ENCODE results near the gene TMEM174.

The TMEM174 gene

GRCh38 chr5:73158313-73158712 lies 14.7 kb upstream of the TMEM174 start:
- TF ChIP-seq, protein P1, sequence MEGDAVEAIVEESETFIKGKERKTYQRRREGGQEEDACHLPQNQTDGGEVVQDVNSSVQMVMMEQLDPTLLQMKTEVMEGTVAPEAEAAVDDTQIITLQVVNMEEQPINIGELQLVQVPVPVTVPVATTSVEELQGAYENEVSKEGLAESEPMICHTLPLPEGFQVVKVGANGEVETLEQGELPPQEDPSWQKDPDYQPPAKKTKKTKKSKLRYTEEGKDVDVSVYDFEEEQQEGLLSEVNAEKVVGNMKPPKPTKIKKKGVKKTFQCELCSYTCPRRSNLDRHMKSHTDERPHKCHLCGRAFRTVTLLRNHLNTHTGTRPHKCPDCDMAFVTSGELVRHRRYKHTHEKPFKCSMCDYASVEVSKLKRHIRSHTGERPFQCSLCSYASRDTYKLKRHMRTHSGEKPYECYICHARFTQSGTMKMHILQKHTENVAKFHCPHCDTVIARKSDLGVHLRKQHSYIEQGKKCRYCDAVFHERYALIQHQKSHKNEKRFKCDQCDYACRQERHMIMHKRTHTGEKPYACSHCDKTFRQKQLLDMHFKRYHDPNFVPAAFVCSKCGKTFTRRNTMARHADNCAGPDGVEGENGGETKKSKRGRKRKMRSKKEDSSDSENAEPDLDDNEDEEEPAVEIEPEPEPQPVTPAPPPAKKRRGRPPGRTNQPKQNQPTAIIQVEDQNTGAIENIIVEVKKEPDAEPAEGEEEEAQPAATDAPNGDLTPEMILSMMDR (IDR thresholded peaks at IDR 0.05; ENCODE audit: insufficient read depth, low read depth, low read length, missing control alignments), result no peak
- DNase-seq (ENCODE audit: low read depth), result peak; percentile 56
- no peak overlapping the region for H3K4me3 ChIP-seq (ENCODE audit: low read length)

DNA sequence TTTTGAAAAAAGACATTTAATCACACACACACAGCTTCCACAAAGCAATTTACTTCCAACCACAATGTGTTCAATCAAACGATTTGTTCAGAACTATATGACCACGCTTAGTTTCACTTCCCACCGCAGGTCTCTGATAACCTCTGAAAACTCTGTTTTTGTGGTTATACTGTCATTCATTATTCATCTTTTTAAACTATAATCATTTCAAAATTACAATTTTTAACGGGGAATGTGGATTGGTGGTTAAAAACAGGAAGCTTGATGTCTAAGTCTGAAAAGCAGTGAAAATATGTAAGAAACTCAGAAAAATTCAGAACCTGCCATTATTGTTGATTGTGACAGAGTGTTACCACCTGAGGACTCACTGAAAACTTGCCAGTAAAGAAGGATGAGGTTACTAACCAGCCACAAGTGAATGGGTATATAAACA lies 12.7 kb upstream of the TMEM174 start:
- no peak for DNase-seq (ENCODE audit: low read depth)
- H3K4me3 ChIP-seq (ENCODE audit: low read length), result no peak overlapping the region
- TF ChIP-seq, protein P1 (IDR thresholded peaks at IDR 0.05; ENCODE audit: insufficient read depth, low read depth, low read length, missing control alignments), result no peak

DNA sequence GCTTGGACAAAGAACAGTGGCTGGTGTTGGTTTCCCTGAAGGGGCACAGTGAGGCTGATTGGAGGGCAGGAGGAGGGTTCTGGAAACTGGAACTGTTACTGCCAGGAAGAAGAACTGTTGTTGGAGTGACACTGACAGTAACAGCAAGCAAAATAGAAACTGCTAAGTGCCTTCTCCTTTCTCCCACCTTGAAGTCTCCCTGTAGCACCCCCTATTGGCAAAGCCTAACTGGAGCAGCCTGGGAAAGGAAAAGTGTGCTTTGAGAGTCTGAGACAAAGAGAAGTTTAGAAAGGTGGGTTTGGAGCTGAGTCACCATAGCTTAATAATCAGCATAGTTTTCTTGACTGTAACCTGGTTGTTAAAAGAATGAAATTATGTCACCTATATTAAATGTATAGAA lies 2.5 kb upstream of the TMEM174 start:
- DNase-seq (ENCODE audit: low read depth), result peak; percentile 43
- H3K4me3 ChIP-seq (ENCODE audit: low read length), result no peak overlapping the region
- TF ChIP-seq, protein P1 (IDR thresholded peaks at IDR 0.05; ENCODE audit: insufficient read depth, low read depth, low read length, missing control alignments), result peak; percentile 57

DNA sequence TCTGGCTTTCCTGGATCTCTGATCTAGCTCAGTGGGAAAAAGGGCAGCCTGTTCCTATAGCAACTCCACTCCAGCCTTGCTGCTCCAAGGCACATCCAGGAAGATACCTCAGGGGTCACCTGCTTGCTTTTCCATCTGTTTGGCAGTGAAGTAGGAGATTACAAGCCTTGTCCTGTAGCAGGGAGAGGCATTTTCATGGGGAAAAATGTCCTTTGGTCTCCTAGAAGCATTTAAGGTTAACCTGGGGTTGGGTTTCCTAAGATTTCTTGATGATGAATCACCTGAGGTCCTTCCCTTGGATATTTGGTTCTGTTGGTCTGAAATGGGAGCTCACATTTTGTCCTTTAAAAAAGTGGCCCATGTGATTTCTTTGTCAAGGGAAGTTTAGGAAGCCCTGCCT lies 1.5 kb upstream of the TMEM174 start:
- TF ChIP-seq, protein P1 (IDR thresholded peaks at IDR 0.05; ENCODE audit: insufficient read depth, low read depth, low read length, missing control alignments), result no peak
- H3K4me3 ChIP-seq (ENCODE audit: low read length), result no peak overlapping the region
- DNase-seq (ENCODE audit: low read depth), result no peak

- peak; percentile 5 for DNase-seq (ENCODE audit: low read depth)
- TF ChIP-seq, protein P1 (IDR thresholded peaks at IDR 0.05; ENCODE audit: insufficient read depth, low read depth, low read length, missing control alignments), result no peak
- H3K4me3 ChIP-seq (ENCODE audit: low read length), result no peak overlapping the region
Observed at GRCh38 chr5:73174100-73174815, 1.3 kb downstream of the TMEM174 start.

GRCh38 chr5:73176250-73176649 lies 3.3 kb downstream of the TMEM174 start:
- DNase-seq (ENCODE audit: low read depth), result no peak
- no peak overlapping the region for H3K4me3 ChIP-seq (ENCODE audit: low read length)
- TF ChIP-seq, protein P1 (IDR thresholded peaks at IDR 0.05; ENCODE audit: insufficient read depth, low read depth, low read length, missing control alignments), result no peak

DNA sequence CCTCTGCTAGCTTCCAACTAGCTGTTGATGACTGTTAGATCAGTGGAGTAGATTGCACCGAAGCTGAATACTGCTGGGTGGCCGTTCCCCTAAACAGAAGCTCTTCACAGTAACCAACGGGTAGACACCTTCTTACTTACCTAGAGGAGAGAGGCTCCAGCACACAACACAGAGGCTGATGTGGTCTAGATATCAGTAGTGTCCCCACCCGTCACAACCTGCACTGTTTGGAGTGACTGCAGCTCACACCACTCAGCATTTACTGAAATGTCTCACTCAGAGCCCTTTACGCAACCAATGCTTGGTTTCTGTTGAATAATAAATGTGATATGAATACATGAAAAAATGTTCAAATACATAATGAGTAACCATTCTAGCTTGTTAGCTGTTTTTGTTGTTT lies 5.3 kb downstream of the TMEM174 start:
- DNase-seq (ENCODE audit: low read depth), result no peak
- TF ChIP-seq, protein P1 (IDR thresholded peaks at IDR 0.05; ENCODE audit: insufficient read depth, low read depth, low read length, missing control alignments), result no peak
- no peak overlapping the region for H3K4me3 ChIP-seq (ENCODE audit: low read length)
